GM12878 (cell line): ENCODE measurements around the gene KIF3A. TPM values are rescaled to one million over a fixed set of nuclear protein-coding genes. Genes with fewer than 3 reads are reported as not detected.
A peak's percentile ranks its signal among the peaks of the same experiment; 100 is the strongest.
"Not testable (repeated sequence)": the region's sequence is repeated elsewhere in the genome, so short reads cannot be mapped to it uniquely, and the experiment has no call there.

Source experiments
- ATAC-seq: fragments of 200-7000 bp; cut with Tn5 transposase; 3 replicates; pipeline ENCODE4 v1.9.1; 2020; ENCODE audit warnings: mild to moderate bottlenecking, moderate library complexity
- BruUV-seq: library from RNA; stranded (reverse); fragments of 400-500 nt; replicated peaks from 2 replicates; lab custom pipeline; 2021; lab: Mats Ljungman, UMichigan
- CTCF ChIA-PET: fragments of 300-600 bp; sonication (Branson Sonifier 250); formaldehyde crosslinking; extraction: SDS; loops from one replicate; lab custom pipeline; 2021; ENCODE audit warnings: inconsistent platforms; lab: Yijun Ruan, JAX
- POLR2A ChIA-PET: fragments of 350-600 bp; formaldehyde crosslinking; extraction: SDS; loops from one replicate; lab custom pipeline; 2021; ENCODE audit warnings: inconsistent platforms; lab: Charles Lee
- RAD21 ChIA-PET: fragments of 300-600 bp; sonication (Branson Sonifier 250); formaldehyde crosslinking; loops from one replicate; lab custom pipeline; 2023; ENCODE audit warnings: antibody characterized with exemption; ENCODE audit not compliant: unreplicated experiment; lab: Charles Lee
- SMC1A ChIA-PET: fragments of 300-600 bp; sonication (Branson Sonifier 250); formaldehyde crosslinking; loops from one replicate; lab custom pipeline; 2023; ENCODE audit not compliant: unreplicated experiment, uncharacterized antibody; lab: Charles Lee
- DNase-seq: peaks from one replicate; pipeline ENCODE4 v3.0.0-alpha.2; 2011; ENCODE audit warnings: low read depth, low spot score
- FAIRE-seq: peaks from 3 replicates; lab custom pipeline; 2011; peaks lifted over from hg19 to GRCh38; lab: Jason Lieb, UNC
- H2AFZ ChIP-seq: 2 replicates; pipeline ENCODE4 v1.6.0; 2011; ENCODE audit warnings: low read depth, low read length, control low read depth; ENCODE audit not compliant: control insufficient read depth
- H3K27ac ChIP-seq: 2 replicates; pipeline ENCODE4 v1.5.1; 2011; ENCODE audit warnings: control low read depth; ENCODE audit not compliant: control insufficient read depth, insufficient read depth
- H3K27me3 ChIP-seq, 2 experiments: replicated peaks in 1 of 2; 2 replicates each; pipeline versions ENCODE4 v1.6.0 to v1.6.1; 2011; ENCODE audit warnings: low read length in 1 of 2; ENCODE audit not compliant: control insufficient read depth in 2 of 2, insufficient read depth in 2 of 2
- H3K36me3 ChIP-seq, 2 experiments: 2 replicates each; pipeline ENCODE4 v1.5.1; 2011; ENCODE audit warnings: low read length in 1 of 2; ENCODE audit not compliant: control insufficient read depth in 2 of 2, insufficient read depth in 2 of 2
- H3K4me1 ChIP-seq: 2 replicates; pipeline ENCODE4 v1.6.1; 2011; ENCODE audit warnings: mild to moderate bottlenecking, low read length, moderate library complexity, mixed read lengths; ENCODE audit not compliant: control insufficient read depth, insufficient read depth
- H3K4me2 ChIP-seq: 2 replicates; pipeline ENCODE4 v1.6.0; 2011; ENCODE audit warnings: control low read depth; ENCODE audit not compliant: control insufficient read depth, insufficient read depth
- H3K4me3 ChIP-seq: fragments of 200-600 bp; sonication (generic); 2 replicates; pipeline ENCODE4 v1.5.1; 2016
- H3K79me2 ChIP-seq: 2 replicates; pipeline ENCODE4 v1.6.0; 2011; ENCODE audit warnings: low read length; ENCODE audit not compliant: control insufficient read depth, insufficient read depth
- H3K9ac ChIP-seq: 2 replicates; pipeline ENCODE4 v1.8.0; 2011; ENCODE audit warnings: low read length, control low read depth, mixed read lengths; ENCODE audit not compliant: control insufficient read depth, insufficient read depth
- H3K9me3 ChIP-seq: replicated peaks from 3 replicates; pipeline ENCODE4 v1.5.1; 2011; ENCODE audit warnings: mild to moderate bottlenecking, low read length; ENCODE audit not compliant: control insufficient read depth, insufficient read depth
- H4K20me1 ChIP-seq: 2 replicates; pipeline ENCODE4 v1.6.0; 2011; ENCODE audit not compliant: control insufficient read depth, insufficient read depth
- BCL11A ChIP-seq: IDR thresholded peaks from 2 replicates; pipeline ENCODE4 v1.6.1; 2011; ENCODE audit warnings: low read depth, low read length
- BHLHE40 ChIP-seq, 2 experiments: fragments of 450-650 bp in 1 of 2; IDR thresholded peaks; 2 replicates each; pipeline ENCODE4 v1.6.1; 2011 to 2017; ENCODE audit warnings: low read depth in 2 of 2, borderline replicate concordance in 1 of 2, improper control_type of control experiment in 1 of 2, low read length in 1 of 2, mild to moderate bottlenecking in 1 of 2
- DPF2 ChIP-seq: fragments of 450-650 bp; IDR thresholded peaks from 2 replicates; pipeline ENCODE4 v1.6.1; 2017; ENCODE audit warnings: mild to moderate bottlenecking
- EP300 ChIP-seq, 2 experiments: fragments of 150-350 bp in 1 of 2; IDR thresholded peaks; 2 replicates each; pipeline ENCODE4 v1.6.1; 2011 to 2012; ENCODE audit warnings: low read depth in 2 of 2, low read length in 2 of 2, borderline replicate concordance in 1 of 2, improper control_type of control experiment in 1 of 2, inconsistent platforms in 1 of 2; ENCODE audit not compliant: control insufficient read depth in 1 of 2
- IKZF1 ChIP-seq: fragments of 450-650 bp; conservative IDR thresholded peaks from 2 replicates; pipeline ENCODE4 v1.6.1; 2017; ENCODE audit warnings: antibody characterized with exemption, mild to moderate bottlenecking
- IKZF2 ChIP-seq, 2 experiments: fragments of 450-650 bp; IDR thresholded peaks; 2 replicates each; pipeline ENCODE4 v1.6.1; 2017; ENCODE audit warnings: mild to moderate bottlenecking in 2 of 2, moderate library complexity in 2 of 2
- MLLT1 ChIP-seq: fragments of 450-650 bp; IDR thresholded peaks from 2 replicates; pipeline ENCODE4 v1.6.1; 2016; ENCODE audit warnings: mild to moderate bottlenecking
- RUNX3 ChIP-seq: IDR thresholded peaks from 2 replicates; pipeline ENCODE4 v1.6.1; 2012; ENCODE audit warnings: low read length, inconsistent platforms
- SKIL ChIP-seq: fragments of 450-650 bp; IDR thresholded peaks from 2 replicates; pipeline ENCODE4 v1.6.1; 2017; ENCODE audit warnings: mild to moderate bottlenecking, low read depth, inconsistent platforms; ENCODE audit not compliant: poor library complexity, severe bottlenecking
- SMARCA5 ChIP-seq: fragments of 450-650 bp; IDR thresholded peaks from 2 replicates; pipeline ENCODE4 v1.6.1; 2017; ENCODE audit warnings: mild to moderate bottlenecking
- ZNF217 ChIP-seq: fragments of 450-650 bp; IDR thresholded peaks from 2 replicates; pipeline ENCODE4 v1.6.1; 2017; ENCODE audit warnings: antibody characterized with exemption, mild to moderate bottlenecking
- WGBS: methylation state at CpG from one replicate; pipeline ENCODE4 v1.1.6; 2016; ENCODE audit warnings: low lambda C conversion rate; ENCODE audit not compliant: insufficient replicate concordance, insufficient coverage; ENCODE audit errors: missing lambda C conversion rate; 5-methylcytosine and 5-hydroxymethylcytosine counted together
- in situ Hi-C: fragments of 300-500 bp; cut with MboI; formaldehyde crosslinking; loops from 9 replicates; pipeline ENCODE4 v1.14.3; 2018; ENCODE audit warnings: mixed read lengths
- intact Hi-C: fragments of 100-400 bp; cut with micrococcal nuclease; formaldehyde crosslinking; loops from one replicate; pipeline ENCODE4 v1.14.2; 2022; ENCODE audit not compliant: unreplicated experiment
- polyA plus RNA-seq, 11 experiments: library from polyadenylated mRNA; depleted of rRNA in 4 of 11; unstranded in 6 of 11; stranded (reverse) in 5 of 11; fragments of >200 nt; fragmentation: Nextera tagmentation in 4 of 11; fragmentation: Illumina TruSeq in 1 of 11; extraction: Ambion mirVana in 4 of 11; extraction: Trizol in 1 of 11; gene quantifications; 1 replicate in 1 of 11; 2 replicates in 10 of 11; pipeline versions ENCODE4 v1.2.1 to v1.2.3, GENCODE V29; 2011 to 2016; ENCODE audit warnings: inconsistent platforms in 2 of 11, missing spikeins in 2 of 11, low read depth in 1 of 11
- total RNA-seq, 4 experiments: library from RNA; depleted of rRNA in 3 of 4; stranded (reverse); fragments of >200 nt in 3 of 4; fragmentation: Illumina TruSeq in 1 of 4; extraction: Trizol in 1 of 4; gene quantifications; 2 replicates each; pipeline versions ENCODE4 v1.2.1 to v1.2.3, GENCODE V29; 2013 to 2021
- TF ChIP-seq, protein P1 (sequence below): fragments of 450-650 bp; IDR thresholded peaks from 2 replicates; pipeline ENCODE4 v1.6.1; 2017; ENCODE audit warnings: mild to moderate bottlenecking, moderate library complexity

KIF3A gene
- total and polyA plus RNA-seq, 10 of the 15 experiments (the other 5 are each of a cell fraction or from before 2014, with no cell fraction given): 2.7 to 36.5 (median 10.0) TPM

GRCh38 chr5:132691755-132692631 lies 45.4 kb downstream of the KIF3A start:
- ChIA-PET POLR2A (interaction anchor here (0.6 to 8.8 kb wide), 2 partner anchors 17 to 59 kb away, joined by 3 to 79 read pairs; partner anchors contain the start of gene IL4), SMC1A (interaction anchor here (0.7 to 8.8 kb wide), 7 partner anchors 16 to 110 kb away, joined by 3 to 116 read pairs (median 4); partner anchors contain the start of gene IL4), RAD21 (interaction anchor here (6.4 to 8.2 kb wide), 2 partner anchors 18 to 30 kb away, joined by 52 to 95 read pairs; partner anchors contain the start of gene IL4), CTCF (interaction anchor here (0.7 kb wide), 1 partner anchor 607 kb away, joined by 3 read pairs; no protein-coding TSS in a partner anchor)
- H3K4me2 ChIP-seq, H3K9ac ChIP-seq, BruUV-seq, H2AFZ ChIP-seq, H3K27me3 ChIP-seq, H3K9me3 ChIP-seq, H3K79me2 ChIP-seq, in situ Hi-C loops, H3K36me3 ChIP-seq, DNase-seq, H3K27ac ChIP-seq, H4K20me1 ChIP-seq, FAIRE-seq, H3K4me3 ChIP-seq: not testable (repeated sequence)
- intact Hi-C loops: loop anchor here (1.0 kb wide), 1 partner anchor 28 kb away; no protein-coding TSS in a partner anchor
- WGBS: 72% methylated on average over 5 of the region's 5 CpGs
- H3K4me1 ChIP-seq: peaks cover 18% of the 10 kb centered on the region; the same call in 1 of the 2 replicates
- peak; percentile 82 for ATAC-seq
- TF ChIP-seq BHLHE40 (IDR thresholded peaks at IDR 0.05; ENCODE audit: borderline replicate concordance in 1 of 2, low read depth in 2 of 2, low read length in 1 of 2) (peak in 1 of 2 experiments; percentile 19; a peak in 1 of 4 replicates), DPF2 (peak; percentile 75; the same call in 1 of the 2 replicates), ZNF217 (0 out of 2 replicates have a peak, but pooled peaks have one; percentile 65), BCL11A (peak; percentile 65; the same call in 1 of the 2 replicates), IKZF2 (IDR thresholded peaks at IDR 0.05) (peak; percentile 51 to 56; a peak in 3 of 4 replicates), IKZF1 (peak; percentile 45), RUNX3 (peak; percentile 77), SKIL (peak; percentile 26), MLLT1 (peak; percentile 68), EP300 (IDR thresholded peaks at IDR 0.05; ENCODE audit: borderline replicate concordance in 1 of 2, control insufficient read depth in 1 of 2, low read depth in 2 of 2, low read length in 2 of 2) (peak; percentile 33 to 62; a peak in 2 of 4 replicates), SMARCA5 (0 out of 2 replicates have a peak, but pooled peaks have one; percentile 19)
- TF ChIP-seq, protein P1, sequence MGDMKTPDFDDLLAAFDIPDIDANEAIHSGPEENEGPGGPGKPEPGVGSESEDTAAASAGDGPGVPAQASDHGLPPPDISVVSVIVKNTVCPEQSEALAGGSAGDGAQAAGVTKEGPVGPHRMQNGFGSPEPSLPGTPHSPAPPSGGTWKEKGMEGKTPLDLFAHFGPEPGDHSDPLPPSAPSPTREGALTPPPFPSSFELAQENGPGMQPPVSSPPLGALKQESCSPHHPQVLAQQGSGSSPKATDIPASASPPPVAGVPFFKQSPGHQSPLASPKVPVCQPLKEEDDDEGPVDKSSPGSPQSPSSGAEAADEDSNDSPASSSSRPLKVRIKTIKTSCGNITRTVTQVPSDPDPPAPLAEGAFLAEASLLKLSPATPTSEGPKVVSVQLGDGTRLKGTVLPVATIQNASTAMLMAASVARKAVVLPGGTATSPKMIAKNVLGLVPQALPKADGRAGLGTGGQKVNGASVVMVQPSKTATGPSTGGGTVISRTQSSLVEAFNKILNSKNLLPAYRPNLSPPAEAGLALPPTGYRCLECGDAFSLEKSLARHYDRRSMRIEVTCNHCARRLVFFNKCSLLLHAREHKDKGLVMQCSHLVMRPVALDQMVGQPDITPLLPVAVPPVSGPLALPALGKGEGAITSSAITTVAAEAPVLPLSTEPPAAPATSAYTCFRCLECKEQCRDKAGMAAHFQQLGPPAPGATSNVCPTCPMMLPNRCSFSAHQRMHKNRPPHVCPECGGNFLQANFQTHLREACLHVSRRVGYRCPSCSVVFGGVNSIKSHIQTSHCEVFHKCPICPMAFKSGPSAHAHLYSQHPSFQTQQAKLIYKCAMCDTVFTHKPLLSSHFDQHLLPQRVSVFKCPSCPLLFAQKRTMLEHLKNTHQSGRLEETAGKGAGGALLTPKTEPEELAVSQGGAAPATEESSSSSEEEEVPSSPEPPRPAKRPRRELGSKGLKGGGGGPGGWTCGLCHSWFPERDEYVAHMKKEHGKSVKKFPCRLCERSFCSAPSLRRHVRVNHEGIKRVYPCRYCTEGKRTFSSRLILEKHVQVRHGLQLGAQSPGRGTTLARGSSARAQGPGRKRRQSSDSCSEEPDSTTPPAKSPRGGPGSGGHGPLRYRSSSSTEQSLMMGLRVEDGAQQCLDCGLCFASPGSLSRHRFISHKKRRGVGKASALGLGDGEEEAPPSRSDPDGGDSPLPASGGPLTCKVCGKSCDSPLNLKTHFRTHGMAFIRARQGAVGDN: peak; percentile 80
